ENCODE measurements around the gene CAPN12. TPM values are rescaled to one million over a fixed set of nuclear protein-coding genes. Genes with fewer than 3 reads are reported as not detected.

Gene CAPN12
- total RNA-seq, 1 donor from 2014 or later: not detected

DNA sequence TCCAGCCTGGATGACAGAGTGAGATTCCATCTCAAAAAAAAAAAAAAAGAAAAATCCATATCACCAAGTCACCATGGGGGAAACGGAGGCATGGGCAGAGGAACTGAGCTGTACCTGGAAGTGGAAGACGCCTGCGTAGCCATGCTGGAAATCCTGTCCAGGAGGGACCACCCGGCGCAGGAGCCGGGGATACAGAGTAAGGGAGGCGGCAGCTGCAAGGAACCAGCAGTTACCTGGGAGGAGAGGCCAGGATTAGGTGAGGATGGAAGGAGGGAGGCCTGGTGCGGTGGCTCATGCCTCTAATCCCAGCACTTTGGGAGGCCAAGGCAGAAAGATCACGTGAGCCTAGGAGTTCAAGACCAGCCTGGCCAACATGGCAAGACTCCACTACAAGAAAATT, 2.0 kb downstream of the CAPN12 start:
- intact Hi-C loops (cut with DNase I): no loop called here
- DNase-seq: no peak
- no peak for ATAC-seq (ENCODE audit: poor library complexity)

DNA sequence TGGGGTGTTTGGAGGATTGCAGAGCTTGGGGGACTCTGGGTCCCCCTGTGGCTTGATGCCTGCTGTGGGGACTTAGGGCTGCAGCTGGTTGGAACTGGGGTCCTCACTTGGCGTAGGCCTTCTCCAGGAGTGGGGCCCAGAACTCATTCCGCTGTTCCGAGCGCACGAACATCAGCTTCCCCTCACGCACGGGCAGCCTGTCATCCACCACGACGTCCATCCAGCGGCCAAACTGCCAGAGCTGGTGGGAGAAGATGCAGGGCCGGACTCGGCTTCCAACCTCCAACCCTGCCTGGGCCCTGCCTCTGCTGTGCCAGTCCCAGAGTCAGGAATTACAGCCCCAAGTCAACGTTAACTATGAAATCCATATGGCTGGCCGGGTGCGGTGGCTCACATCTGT, 2.6 kb downstream of the CAPN12 start:
- DNase-seq (no peak), ATAC-seq (ENCODE audit: poor library complexity) (no peak)
- intact Hi-C loops (cut with DNase I): no loop called here

GRCh38 chr19:38740932-38741331, 3.3 kb downstream of the CAPN12 start:
- no peak for ATAC-seq (ENCODE audit: poor library complexity)
- intact Hi-C loops (cut with DNase I): no loop called here
- no peak for DNase-seq

DNA sequence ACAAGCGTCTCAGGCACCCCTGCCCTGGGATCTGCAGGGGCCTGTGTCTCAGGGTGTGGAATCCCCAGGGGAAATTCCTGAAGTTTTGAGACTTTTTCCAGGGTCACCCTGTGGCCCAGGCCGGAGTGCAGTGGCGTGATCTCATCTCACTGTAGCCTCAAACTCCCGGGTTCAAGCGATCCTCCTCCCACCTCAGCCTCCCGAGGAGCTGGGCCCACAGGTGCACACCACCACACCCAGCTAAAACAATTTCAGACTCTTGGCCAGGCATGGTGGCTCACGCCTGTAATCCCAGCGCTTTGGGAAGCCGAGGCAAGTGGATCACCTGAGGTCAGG, 4.0 kb downstream of the CAPN12 start:
- DNase-seq: no peak
- no peak for ATAC-seq (ENCODE audit: poor library complexity)
- intact Hi-C loops (cut with DNase I): no loop called here

GRCh38 chr19:38739440-38740256, 4.6 kb downstream of the CAPN12 start:
- intact Hi-C loops (cut with DNase I): no loop called here
- no peak for ATAC-seq (ENCODE audit: poor library complexity)
- DNase-seq: no peak

DNA sequence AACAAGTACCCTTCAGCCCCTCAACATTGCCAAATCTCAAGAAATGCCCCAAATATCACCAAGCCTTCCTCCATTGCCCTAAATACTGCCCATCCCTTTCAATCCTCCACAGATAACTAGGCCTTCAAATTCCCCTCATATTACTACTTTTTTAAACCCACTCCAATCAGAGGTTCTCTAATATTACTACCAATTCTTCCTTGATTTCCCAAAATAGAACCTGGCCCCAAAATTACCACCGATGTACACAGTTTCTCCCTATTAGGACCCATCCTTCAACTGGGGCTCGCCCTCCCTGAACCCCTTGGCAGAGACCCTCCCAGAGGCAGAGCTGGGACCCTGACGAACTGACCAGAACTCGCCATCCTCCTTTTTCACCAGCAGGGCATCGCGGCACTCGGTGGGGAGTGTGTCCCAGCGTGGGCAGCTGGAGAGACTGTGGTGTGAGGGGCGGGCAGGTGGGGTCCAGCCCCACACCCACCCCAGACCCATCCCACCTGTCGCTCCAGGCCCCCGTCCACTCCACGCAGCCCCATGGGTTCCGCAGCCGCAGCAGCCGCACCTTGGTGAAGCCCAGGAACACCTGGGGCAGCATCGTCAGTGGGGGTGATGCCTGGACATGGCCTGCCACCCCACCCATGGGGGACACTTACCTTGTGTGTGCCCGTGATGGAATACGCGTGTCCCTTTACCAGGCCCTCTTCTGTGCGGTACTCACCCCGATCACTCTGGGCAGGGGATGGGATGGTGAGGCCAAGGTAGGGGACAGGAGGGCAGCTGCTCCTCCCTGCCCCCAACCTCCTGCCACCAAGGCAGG, 6.1 kb downstream of the CAPN12 start:
- DNase-seq (no peak), ATAC-seq (ENCODE audit: poor library complexity) (no peak)
- intact Hi-C loops (cut with DNase I): no loop called here

DNA sequence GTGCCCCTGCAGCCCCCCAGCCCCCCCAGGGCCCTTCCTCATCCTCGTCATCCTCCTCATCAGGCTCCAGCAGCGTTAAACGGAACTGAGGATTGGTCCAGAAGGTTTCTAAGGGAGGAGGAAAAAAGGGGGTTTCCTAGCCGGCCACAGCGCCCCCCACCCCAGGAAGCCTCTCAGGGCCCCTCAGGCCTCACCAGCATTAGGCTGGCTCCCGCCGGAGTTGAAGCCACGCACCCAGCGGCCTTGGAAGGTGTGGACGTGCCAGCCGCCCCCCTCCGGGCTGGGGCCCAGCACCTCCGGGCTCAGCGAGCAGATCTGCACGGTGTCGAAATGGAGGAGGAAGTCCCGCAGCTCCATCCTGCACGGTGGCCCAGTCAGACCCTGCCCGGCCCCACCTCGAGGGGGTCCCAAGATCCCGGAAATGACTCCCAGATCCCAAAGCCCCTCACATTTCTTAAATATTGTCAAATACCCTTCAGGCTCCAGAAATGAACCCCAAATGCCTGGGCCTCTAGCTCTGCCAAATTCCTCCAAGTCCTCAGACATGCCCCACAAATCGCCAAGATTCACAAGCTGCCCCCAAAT, 6.9 kb downstream of the CAPN12 start:
- no peak for DNase-seq
- no peak for ATAC-seq (ENCODE audit: poor library complexity)
- intact Hi-C loops (cut with DNase I): no loop called here

DNA sequence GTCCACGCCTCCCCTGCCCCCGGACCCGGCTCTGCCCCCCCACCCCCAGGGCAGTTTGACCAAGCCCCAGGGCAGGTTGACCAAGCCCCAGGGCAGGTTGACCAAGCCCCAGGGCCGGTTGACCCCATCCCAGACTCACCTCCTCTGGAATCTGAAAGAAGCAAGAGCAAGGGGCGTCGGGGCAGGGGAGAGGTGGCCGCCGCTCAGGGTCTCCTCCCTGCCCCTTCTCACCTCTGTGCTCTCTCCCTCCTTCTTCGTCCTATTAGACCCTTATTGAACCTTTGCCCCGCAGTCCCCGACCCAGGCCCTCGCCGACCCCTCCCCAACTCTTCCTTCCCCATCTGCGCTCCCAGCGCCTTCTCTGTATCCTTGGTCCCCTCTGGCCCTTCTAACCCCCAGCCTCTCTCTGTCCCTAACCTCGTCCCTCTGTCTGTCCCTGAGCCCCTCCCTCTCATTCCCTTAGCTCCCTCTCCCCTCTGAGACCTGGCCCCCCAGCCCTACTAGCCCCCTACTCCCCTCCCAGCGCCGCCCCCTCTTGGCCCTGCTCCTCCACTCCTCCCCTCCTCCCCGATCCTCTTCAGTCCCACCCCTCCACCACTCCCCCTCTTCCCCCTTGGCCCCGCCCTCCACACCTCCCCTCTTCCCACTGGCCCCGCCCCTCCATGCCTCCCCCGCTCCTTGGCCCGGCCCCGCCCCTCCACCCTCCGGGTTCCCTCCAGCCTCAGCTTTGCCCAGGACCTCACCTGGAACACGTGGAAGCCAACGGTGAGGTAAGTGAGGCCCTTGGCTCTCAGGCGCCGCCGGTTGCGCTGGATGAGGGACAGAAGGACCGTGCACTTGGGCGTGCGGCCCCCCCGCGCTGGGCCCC, 7.6 kb downstream of the CAPN12 start:
- ATAC-seq (ENCODE audit: poor library complexity): no peak
- peak; percentile 43 for DNase-seq
- intact Hi-C loops (cut with DNase I): no loop called here

DNA sequence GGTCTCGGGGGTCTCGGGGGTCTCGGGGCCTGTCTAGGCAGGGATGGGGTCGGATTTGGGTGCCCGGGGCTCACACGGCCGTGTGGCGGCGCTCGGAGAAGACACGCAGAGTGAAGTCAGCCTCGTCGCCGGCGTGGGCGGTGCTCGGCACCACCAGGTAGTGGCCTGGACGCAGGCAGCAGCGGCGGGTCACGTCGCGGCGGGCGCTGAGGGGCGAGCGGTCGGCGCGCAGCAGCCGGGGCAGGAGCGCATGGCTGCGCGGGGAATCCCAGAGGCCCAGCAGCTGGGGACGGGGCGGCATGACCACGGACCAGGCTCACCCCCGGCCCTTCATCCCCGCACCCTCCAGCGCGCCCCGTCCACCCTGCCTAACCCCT, 8.2 kb downstream of the CAPN12 start:
- intact Hi-C loops (cut with DNase I): no loop called here
- peak; percentile 61 for DNase-seq
- ATAC-seq (ENCODE audit: poor library complexity): peak; percentile 3

DNA sequence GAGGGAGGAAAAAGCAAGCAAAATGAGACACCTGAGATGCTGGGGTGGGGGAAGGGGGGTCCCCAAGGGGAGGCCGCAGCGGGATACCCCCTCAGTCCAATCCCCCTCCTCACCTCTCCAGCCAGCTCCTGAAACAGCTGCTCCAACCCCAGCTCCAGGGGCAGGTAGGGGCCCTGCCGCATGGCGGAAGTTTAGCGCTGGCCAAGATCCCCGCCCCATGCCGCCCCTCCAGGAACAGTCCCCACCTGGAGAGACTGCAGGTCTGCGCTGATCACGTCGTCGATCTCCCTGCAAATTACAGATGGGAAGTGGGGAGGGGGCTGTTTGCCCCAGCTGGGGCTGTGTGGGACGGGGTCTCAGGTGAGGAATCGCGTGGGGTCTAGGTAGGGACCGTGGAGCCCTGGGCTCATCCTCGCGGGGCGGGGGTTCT, 9.0 kb downstream of the CAPN12 start:
- DNase-seq: peak; percentile 39
- intact Hi-C loops (cut with DNase I): no loop called here
- ATAC-seq (ENCODE audit: poor library complexity): no peak

GRCh38 chr19:38734426-38735256, 9.6 kb downstream of the CAPN12 start:
- intact Hi-C loops (cut with DNase I): no loop called here
- DNase-seq: peak; percentile 44
- ATAC-seq (ENCODE audit: poor library complexity): peak; percentile 3

GRCh38 chr19:38734176-38734425, 10.2 kb downstream of the CAPN12 start:
- intact Hi-C loops (cut with DNase I): no loop called here
- DNase-seq: no peak
- no peak for ATAC-seq (ENCODE audit: poor library complexity)

- no peak for DNase-seq
- intact Hi-C loops (cut with DNase I): no loop called here
- no peak for ATAC-seq (ENCODE audit: poor library complexity)
These were observed 10.6 kb downstream of the CAPN12 start for GRCh38 chr19:38733493-38734175.

DNA sequence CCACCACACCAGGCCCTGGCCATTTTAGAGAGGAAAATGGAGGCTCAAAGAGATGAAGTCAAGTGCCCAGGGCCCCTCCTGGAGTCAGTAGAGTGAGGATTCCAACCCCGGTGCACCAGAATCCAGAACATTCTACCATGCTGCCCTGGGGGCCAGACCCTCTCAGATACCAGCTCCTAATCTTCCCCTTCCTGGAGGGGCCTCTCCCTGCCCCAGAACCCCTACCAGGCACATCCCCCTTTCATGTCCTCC, 11.1 kb downstream of the CAPN12 start:
- no peak for ATAC-seq (ENCODE audit: poor library complexity)
- no peak for DNase-seq
- intact Hi-C loops (cut with DNase I): no loop called here

GRCh38 chr19:38731654-38732301, 12.5 kb downstream of the CAPN12 start:
- DNase-seq (no peak), ATAC-seq (ENCODE audit: poor library complexity) (no peak)
- intact Hi-C loops (cut with DNase I): no loop called here

- no peak for ATAC-seq (ENCODE audit: poor library complexity)
- intact Hi-C loops (cut with DNase I): no loop called here
These were observed 13.3 kb downstream of the CAPN12 start for GRCh38 chr19:38730731-38731589.

DNA sequence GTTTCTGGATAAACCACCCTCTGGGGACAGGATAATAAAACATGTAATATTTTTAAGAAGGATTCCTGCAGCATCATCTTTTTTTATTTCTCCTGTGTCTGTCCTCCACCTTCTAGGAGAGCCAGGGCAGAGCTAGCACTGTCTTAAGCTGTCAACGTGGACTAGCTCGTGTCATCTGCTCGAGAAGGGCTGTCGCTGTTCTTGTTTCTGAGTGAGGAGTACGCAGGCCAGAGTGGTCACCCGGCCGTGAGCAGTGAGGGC, 13.9 kb downstream of the CAPN12 start:
- DNase-seq (no peak), ATAC-seq (ENCODE audit: poor library complexity) (no peak)
- intact Hi-C loops (cut with DNase I): no loop called here

More at GRCh38 chr19:38730731-38731589, 13.3 kb downstream of the CAPN12 start:
- no peak for DNase-seq
